Prostate gland (tissue), 2 donors: ENCODE data around the gene SELENOP.

Experiments used
- POLR2A ChIP-seq: fragments of 450-650 bp; IDR thresholded peaks from one replicate; pipeline ENCODE4 v1.6.1; 2016; ENCODE audit warnings: antibody characterized with exemption, mild to moderate bottlenecking
- POLR2AphosphoS5 ChIP-seq: sonication (generic); formaldehyde crosslinking; IDR thresholded peaks from one replicate; pipeline ENCODE4 v1.6.1; 2017; ENCODE audit warnings: antibody characterized with exemption
- TF ChIP-seq, protein P1 (sequence below), 4 experiments: fragments of 200-600 bp in 2 of 4; fragments of 450-650 bp in 2 of 4; sonication (generic) in 2 of 4; IDR thresholded peaks; 1 replicate in 3 of 4; 2 replicates in 1 of 4; pipeline ENCODE4 v1.5.1; 2016 to 2019; ENCODE audit warnings: antibody characterized with exemption in 4 of 4, mild to moderate bottlenecking in 2 of 4, moderate library complexity in 2 of 4

DNA sequence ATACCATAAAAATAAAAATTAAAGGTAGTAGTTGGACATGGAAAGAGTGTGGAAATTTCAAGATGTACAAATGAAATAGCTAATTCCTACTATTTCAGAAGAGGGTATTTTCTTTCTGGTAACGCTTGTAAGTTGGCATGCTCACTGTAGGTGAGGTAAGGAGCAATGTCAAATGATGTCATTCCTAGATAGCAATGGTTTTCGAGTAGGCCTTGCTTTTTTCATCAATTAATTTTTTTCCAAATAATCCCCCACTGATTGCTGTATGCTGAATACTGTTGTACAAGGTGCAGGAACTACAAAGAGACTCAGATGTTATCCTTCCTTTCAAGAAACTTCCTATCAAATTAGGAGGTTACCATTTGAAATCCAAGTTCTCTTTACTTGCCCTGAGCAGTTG lies 928 bp upstream of the SELENOP start:
- TF ChIP-seq POLR2A (no peak), POLR2AphosphoS5 (no peak)
- TF ChIP-seq, protein P1, sequence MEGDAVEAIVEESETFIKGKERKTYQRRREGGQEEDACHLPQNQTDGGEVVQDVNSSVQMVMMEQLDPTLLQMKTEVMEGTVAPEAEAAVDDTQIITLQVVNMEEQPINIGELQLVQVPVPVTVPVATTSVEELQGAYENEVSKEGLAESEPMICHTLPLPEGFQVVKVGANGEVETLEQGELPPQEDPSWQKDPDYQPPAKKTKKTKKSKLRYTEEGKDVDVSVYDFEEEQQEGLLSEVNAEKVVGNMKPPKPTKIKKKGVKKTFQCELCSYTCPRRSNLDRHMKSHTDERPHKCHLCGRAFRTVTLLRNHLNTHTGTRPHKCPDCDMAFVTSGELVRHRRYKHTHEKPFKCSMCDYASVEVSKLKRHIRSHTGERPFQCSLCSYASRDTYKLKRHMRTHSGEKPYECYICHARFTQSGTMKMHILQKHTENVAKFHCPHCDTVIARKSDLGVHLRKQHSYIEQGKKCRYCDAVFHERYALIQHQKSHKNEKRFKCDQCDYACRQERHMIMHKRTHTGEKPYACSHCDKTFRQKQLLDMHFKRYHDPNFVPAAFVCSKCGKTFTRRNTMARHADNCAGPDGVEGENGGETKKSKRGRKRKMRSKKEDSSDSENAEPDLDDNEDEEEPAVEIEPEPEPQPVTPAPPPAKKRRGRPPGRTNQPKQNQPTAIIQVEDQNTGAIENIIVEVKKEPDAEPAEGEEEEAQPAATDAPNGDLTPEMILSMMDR (IDR thresholded peaks at IDR 0.05), result no peak
